ENCODE results near the gene F10.
"Not testable (repeated sequence)": the region's sequence is repeated elsewhere in the genome, so short reads cannot be mapped to it uniquely, and the experiment has no call there.

The F10 gene

DNA sequence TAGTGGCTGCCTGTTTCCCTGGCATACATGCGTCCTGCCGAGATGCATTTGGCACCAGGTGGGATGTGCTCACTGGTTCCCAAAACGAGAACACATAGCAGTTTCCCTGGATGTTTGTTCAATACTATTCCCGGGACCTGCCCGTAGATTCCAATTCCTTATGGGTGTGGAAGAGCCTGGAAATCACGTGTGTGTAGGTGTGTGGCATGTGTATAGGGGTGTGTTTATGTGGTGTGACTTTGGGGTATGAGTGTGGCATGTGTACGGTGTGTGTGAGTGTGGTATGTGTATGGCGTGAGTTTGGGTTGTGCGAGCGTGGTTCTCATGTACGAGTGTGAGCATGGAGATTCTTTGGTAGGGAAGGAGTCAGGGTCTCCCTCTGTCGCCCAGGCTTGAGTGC, 19.9 kb upstream of the F10 start:
- no peak for DNase-seq

DNA sequence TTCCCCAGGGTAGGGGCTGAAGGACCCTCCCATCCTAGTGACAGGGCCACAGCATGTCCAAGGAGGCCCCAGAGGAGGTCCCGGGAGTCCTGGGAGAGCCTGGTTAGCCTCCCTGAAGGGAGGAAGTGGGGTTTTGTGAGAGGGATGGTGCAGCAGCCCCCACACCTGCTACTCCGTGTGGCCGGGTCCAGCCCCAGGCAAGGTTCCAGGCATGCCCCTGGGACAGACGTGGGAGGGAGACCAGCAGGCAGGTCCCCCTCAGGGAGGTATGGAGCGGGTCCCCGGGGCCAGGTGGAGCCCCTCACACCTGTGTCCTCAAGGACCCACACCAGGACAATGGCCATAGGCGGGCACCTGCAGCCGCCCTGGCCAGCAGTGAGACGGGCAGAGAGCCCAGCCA, 19.0 kb upstream of the F10 start:
- DNase-seq, result no peak

- DNase-seq, result no peak
Observed at GRCh38 chr13:113105032-113105920, 17.3 kb upstream of the F10 start, which contains the start of gene F7. Gene F7, plus strand, starts transcription at chr13:113105791. Its CDS starts 51 bp downstream, at chr13:113105842.

- DNase-seq, result no peak
Observed at GRCh38 chr13:113105921-113106452, 16.6 kb upstream of the F10 start.

GRCh38 chr13:113106711-113107351, 15.8 kb upstream of the F10 start:
- DNase-seq, result no peak

DNA sequence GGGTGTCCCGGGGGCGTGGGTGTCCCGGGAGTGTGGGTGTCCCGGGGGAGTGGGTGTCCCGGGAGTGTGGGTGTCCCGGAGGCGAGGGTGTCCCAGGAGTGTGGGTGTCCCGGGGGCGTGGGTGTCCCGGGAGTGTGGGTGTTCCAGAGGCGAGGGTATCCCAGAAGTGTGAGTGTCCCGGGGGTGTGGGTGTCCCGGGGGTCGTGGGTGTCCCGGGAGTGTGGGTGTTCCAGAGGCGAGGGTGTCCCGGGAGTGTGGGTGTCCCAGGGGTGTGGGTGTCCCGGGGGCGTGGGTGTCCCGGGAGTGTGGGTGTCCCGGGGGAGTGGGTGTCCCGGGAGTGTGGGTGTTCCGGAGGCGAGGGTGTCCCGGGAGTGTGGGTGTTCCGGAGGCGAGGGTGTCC, 14.1 kb upstream of the F10 start:
- DNase-seq, result not testable (repeated sequence)

DNA sequence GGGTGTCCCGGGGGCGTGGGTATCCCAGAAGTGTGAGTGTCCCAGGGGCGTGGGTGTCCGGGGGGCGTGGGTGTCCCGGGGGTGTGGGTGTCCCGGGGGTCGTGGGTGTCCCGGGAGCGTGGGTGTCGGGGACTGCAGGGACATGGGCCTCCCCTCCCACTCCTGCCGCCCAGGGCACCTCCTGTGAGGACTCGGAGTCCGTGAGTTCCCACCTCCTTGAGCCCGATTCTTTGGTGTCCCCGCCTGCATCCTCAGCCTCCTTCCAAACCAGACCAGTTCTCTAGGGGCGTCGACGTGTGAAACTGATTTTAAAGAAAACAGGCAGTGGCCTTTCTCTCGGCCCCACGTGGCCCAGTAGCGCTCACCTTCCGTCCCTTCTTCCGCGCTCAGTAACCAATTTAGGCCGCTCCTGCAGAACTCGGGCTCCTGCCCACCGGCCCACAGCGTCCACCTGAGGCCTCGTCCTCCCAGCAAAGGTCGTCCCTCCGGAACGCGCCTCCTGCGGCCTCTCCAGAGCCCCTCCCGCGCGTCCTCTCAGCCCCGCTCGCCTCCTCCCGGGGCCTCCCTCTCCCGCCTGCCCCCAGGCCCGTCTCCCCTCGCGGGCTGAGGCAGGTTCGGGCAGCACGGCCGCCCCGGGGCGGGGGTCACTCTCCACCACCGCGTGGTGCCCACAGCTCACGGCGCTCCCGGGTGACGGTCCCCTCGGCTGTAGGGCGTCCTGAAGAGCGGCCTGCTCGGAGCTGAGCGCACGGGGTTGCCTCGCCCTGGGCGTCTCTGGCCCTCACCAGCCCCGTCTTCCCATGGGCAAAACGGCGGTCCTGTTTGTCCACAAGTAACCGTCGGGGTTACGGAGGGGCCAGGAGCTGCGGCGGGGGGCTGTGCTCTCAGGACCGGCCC, 13.2 kb upstream of the F10 start:
- no peak for DNase-seq

DNA sequence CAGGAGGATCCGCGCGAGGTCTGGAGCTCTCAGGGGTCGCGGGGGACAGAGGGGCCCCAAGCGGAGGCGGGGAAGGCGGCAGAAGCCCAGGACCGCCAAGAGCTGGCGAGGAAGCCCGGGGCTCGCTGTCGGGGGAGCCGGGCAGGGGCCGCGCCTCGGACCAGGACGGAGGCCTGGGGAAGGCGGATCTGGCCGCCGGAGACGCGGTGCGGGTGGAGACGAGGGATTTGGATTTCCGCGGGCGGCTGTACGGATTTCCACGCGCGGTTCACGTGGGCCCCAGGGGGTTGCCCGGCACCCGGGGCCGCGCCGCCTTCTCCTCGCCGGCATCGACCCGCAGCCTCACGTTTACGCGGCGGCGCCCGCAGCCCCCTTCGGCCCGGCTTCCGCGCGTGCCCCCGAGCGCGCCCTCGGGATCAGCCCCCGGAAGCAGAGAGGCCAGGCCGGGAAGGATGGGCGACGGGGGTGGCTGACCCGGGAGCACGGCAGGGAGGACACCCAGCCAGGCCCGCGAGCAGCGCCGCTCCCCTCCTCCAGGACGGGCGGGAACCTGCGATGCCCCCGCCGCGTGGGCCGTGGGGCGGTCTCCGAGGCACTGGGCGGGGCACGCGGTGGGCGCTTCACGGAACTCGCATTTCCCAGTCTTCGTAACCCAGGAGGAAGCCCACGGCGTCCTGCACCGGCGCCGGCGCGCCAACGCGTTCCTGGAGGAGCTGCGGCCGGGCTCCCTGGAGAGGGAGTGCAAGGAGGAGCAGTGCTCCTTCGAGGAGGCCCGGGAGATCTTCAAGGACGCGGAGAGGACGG, 12.3 kb upstream of the F10 start:
- DNase-seq, result peak; percentile 36 to 43

- peak in 1 of 2 experiments; percentile 9 for DNase-seq
Observed at GRCh38 chr13:113110852-113111315, 11.7 kb upstream of the F10 start.

DNA sequence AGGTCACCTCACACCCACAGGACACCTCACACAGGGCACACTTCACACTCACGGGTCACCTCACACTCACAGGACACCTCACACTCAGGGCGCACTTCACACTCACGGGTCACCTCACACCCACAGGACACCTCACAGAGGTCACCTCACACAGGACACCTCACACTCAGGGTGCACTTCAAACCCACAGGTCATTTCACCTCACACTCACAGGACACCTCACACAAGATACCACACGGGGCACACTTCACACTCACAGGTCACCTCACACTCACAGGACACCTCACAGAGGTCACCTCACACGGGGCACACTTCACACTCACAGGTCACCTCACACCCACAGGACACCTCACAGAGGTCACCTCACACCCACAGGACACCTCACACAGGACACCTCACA, 10.8 kb upstream of the F10 start:
- not testable (repeated sequence) for DNase-seq

DNA sequence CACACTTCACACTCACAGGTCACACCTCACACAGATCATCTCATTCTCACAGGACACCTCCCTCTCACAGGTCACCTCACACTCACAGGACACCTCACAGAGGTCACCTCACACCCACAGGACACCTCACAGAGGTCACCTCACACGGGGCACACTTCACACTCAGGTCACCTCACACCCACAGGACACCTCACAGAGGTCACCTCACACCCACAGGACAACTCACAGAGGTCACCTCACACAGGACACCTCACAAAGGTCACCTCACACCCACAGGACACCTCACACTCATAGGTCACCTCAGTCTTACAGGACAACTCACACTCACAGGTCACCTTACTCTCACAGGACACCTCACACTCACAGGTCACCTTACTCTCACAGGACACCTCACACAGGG, 10.1 kb upstream of the F10 start:
- DNase-seq, result not testable (repeated sequence)

DNA sequence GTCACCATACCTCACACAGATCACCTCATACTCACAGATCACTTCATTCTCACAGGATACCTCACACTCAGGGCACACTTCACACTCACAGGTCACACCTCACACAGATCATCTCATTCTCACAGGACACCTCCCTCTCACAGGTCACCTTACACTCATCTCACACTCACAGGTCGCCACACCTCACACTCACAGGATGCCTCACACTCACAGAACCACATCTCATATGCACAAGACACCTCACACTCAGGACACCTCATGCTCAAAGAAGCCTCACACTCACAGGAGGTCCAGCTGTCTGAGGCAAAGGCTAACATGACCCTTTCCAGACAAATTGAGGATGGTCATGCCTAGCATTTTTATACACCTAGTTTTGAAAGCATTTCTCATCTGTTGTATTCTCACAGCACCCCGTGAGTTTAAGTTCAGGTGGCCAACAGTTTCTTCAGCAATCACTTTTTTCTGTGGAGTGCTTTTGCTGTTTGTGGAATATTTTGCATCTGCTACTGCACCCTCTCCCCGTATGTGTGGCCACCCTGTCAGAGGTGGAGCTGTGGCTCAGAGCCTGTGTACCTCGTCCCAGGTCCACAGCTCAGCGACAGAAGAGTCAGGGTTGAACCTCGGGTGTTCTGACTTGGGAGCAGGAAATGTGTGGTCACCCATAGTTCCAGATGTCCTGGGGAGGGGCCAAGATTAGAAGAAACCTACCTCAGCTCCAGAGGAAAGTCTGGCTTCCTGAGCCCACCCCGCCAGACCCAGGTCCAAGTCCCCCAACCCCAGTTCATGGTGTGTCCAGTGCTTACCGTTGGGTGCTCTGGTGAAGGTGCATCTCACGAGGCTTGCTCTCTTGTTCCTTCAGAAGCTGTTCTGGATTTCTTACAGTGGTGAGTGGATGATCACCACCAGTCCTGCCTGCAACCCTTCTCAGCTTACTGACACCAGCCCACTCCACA, 9.4 kb upstream of the F10 start:
- DNase-seq, result no peak

- DNase-seq, result no peak
Observed at GRCh38 chr13:113113846-113114271, 8.7 kb upstream of the F10 start.

GRCh38 chr13:113114511-113115362, 7.9 kb upstream of the F10 start:
- no peak for DNase-seq

DNA sequence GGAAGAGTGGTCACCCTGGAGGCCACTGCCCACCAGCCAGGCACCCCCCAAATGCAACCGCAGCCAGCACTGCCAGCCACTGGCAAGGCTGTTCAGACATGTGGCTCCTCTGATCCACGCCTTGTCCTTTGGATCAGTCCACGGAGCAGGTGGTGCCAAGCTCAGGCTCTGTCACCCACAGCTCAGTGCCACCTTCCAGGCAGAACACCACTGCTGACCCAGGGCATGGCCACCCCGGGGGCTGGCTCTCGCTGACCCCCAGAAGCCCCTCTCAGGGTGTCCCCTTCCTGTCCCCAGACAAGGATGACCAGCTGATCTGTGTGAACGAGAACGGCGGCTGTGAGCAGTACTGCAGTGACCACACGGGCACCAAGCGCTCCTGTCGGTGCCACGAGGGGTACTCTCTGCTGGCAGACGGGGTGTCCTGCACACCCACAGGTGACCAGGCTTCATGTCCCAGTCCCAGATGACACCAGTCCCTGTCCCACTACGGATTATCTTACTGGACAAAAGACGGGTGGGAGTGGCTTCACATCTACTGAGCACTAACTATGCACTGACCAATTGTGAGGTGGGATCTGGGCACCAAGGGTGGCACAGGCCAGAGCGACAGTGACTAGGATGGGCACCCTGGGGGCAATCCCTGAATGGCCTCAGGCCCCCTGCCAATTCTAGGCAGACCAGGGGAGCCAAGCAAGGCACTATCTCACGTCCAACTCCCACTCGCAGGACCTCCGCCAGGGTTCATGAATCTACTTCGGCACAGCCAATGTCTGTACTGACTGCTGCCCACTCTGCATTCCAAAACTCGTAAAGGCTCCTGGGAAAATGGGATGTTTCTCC, 7.0 kb upstream of the F10 start:
- no peak for DNase-seq

GRCh38 chr13:113116206-113116800, 6.3 kb upstream of the F10 start:
- DNase-seq, result no peak

DNA sequence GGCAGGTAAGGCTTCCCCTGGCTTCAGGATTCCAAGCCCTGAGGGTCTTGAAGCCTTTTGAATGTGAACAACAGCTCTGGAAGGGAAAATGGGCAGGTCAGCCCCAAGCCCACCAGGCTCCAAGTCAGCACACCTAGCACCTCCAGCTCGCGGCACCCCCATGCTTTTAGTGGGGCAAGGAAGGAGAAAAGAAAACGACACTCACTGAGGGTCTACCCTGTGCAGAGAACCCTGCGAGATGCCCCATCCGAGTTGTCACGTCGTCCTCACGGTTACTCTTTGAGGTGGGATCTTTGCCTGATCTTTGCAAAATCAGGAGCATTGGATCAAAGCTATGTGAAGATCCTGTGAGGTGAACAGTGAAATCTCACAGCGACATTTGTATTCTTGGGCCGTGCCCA, 5.7 kb upstream of the F10 start:
- no peak for DNase-seq

- no peak for DNase-seq
Observed at GRCh38 chr13:113117335-113117872, 5.2 kb upstream of the F10 start.

Data from activated CD4-positive, alpha-beta T cell treated with anti-CD3 and anti-CD28 coated beads, Interleukin-2, amount 50 U/mL, for 4 hours (primary cell).